HepG2 (cell line): ENCODE results near the gene AATF. TPM values are rescaled to one million over a fixed set of nuclear protein-coding genes. Genes with fewer than 3 reads are reported as not detected.
A peak's percentile ranks its signal among the peaks of the same experiment; 100 is the strongest.

Experiments
- ATAC-seq: fragments of 200-7000 bp; cut with Tn5 transposase; 3 replicates; pipeline ENCODE4 v1.9.1; 2020; ENCODE audit warnings: mild to moderate bottlenecking, moderate library complexity
- BruUV-seq: library from RNA; stranded (reverse); fragments of 400-500 nt; replicated peaks from 2 replicates; lab custom pipeline; 2021; lab: Mats Ljungman, UMichigan
- CTCF ChIA-PET: fragments of 300-600 bp; formaldehyde crosslinking; extraction: SDS; loops from one replicate; lab custom pipeline; 2021; ENCODE audit warnings: low total read pairs, inconsistent platforms, low intra/inter-chr PET ratio; lab: Yijun Ruan, JAX
- POLR2A ChIA-PET: fragments of 350-600 bp; sonication (Branson Sonifier 250); formaldehyde crosslinking; loops from one replicate; lab custom pipeline; 2020; ENCODE audit warnings: antibody characterized with exemption, inconsistent platforms; lab: Yijun Ruan, JAX
- DNase-seq: peaks from one replicate; pipeline ENCODE4 v3.0.0-alpha.2; 2015; ENCODE audit warnings: low spot score
- FAIRE-seq: peaks from 3 replicates; lab custom pipeline; 2011; peaks lifted over from hg19 to GRCh38; lab: Jason Lieb, UNC
- H2AFZ ChIP-seq: one replicate; pipeline ENCODE4 v1.6.1; 2011; ENCODE audit warnings: low read length, inconsistent platforms
- H3K27ac ChIP-seq: fragments of 300-600 bp; 3 replicates; pipeline ENCODE4 v1.8.0; 2011; ENCODE audit warnings: mixed run types, mild to moderate bottlenecking, mixed read lengths, low read length, inconsistent platforms; ENCODE audit not compliant: insufficient read depth; ENCODE audit errors: extremely low read length
- H3K27me3 ChIP-seq, 2 experiments: fragments of 200-600 bp in 1 of 2; 2 replicates in 1 of 2; 3 replicates in 1 of 2; pipeline versions ENCODE4 v1.6.0 to v1.8.0; 2011; ENCODE audit warnings: low read length in 2 of 2, mild to moderate bottlenecking in 2 of 2, moderate library complexity in 2 of 2, inconsistent platforms in 1 of 2; ENCODE audit not compliant: insufficient read depth in 2 of 2, control insufficient read depth in 1 of 2
- H3K36me3 ChIP-seq, 2 experiments: fragments of 200-600 bp in 1 of 2; replicated peaks in 1 of 2; 2 replicates in 1 of 2; 3 replicates in 1 of 2; pipeline versions ENCODE4 v1.5.1 to v1.8.0; 2011; ENCODE audit warnings: low read length in 2 of 2, inconsistent platforms in 1 of 2; ENCODE audit not compliant: insufficient read depth in 2 of 2, control insufficient read depth in 1 of 2
- H3K4me1 ChIP-seq: 2 replicates; pipeline ENCODE4 v1.5.1; 2012; ENCODE audit warnings: low read length, inconsistent platforms; ENCODE audit not compliant: insufficient read depth
- H3K4me2 ChIP-seq: 2 replicates; pipeline ENCODE4 v1.6.0; 2011; ENCODE audit warnings: low read depth, low read length, inconsistent platforms
- H3K4me3 ChIP-seq, 3 experiments: fragments of 200-600 bp in 1 of 3; sonication (generic), shearing (Covaris generic) in 1 of 3; replicated peaks in 1 of 3; 2 replicates each; pipeline ENCODE4 v1.5.1; 2011 to 2016; ENCODE audit warnings: low read length in 3 of 3, inconsistent platforms in 2 of 3, low read depth in 2 of 3, mild to moderate bottlenecking in 2 of 3, control low read depth in 1 of 3, mixed read lengths in 1 of 3; ENCODE audit not compliant: insufficient read depth in 1 of 3
- H3K79me2 ChIP-seq: one replicate; pipeline ENCODE4 v1.6.1; 2011; ENCODE audit warnings: low read length, inconsistent platforms; ENCODE audit not compliant: insufficient read depth
- H3K9ac ChIP-seq: 2 replicates; pipeline ENCODE4 v1.6.0; 2011; ENCODE audit warnings: mild to moderate bottlenecking, low read depth, low read length, inconsistent platforms; ENCODE audit not compliant: insufficient read depth
- H3K9me3 ChIP-seq: 2 replicates; pipeline ENCODE4 v1.5.1; 2012; ENCODE audit warnings: mild to moderate bottlenecking, low read length
- H4K20me1 ChIP-seq: 2 replicates; pipeline ENCODE4 v1.6.0; 2011; ENCODE audit warnings: inconsistent platforms, mild to moderate bottlenecking, low read length, moderate library complexity; ENCODE audit not compliant: insufficient read depth
- KDM5B ChIP-seq: sonication (generic); formaldehyde crosslinking; IDR thresholded peaks from 2 replicates; pipeline ENCODE4 v1.4.0; 2020; ENCODE audit warnings: missing genetic modification reagents, mild to moderate bottlenecking, borderline replicate concordance
- MAF1 ChIP-seq: sonication (generic); formaldehyde crosslinking; IDR thresholded peaks from 2 replicates; pipeline ENCODE4 v1.5.0; 2020; ENCODE audit warnings: missing genetic modification reagents, borderline replicate concordance
- MAFF ChIP-seq: IDR thresholded peaks from 2 replicates; pipeline ENCODE4 v1.6.1; 2011; ENCODE audit warnings: low read depth, low read length, improper control_type of control experiment
- MAFK ChIP-seq, 2 experiments: IDR thresholded peaks in 1 of 2; conservative IDR thresholded peaks in 1 of 2; 2 replicates each; pipeline ENCODE4 v1.6.1; 2011; ENCODE audit warnings: improper control_type of control experiment in 2 of 2, low read length in 2 of 2
- ZFP37 ChIP-seq: sonication (generic); formaldehyde crosslinking; IDR thresholded peaks from 2 replicates; pipeline ENCODE4 v1.4.0; 2020; ENCODE audit warnings: missing genetic modification reagents, borderline replicate concordance
- ZNF619 ChIP-seq: sonication (generic); formaldehyde crosslinking; IDR thresholded peaks from 2 replicates; pipeline ENCODE4 v1.4.0; 2020; ENCODE audit warnings: mild to moderate bottlenecking, missing genetic modification reagents
- ZNF672 ChIP-seq: sonication (generic); formaldehyde crosslinking; IDR thresholded peaks from 2 replicates; pipeline ENCODE4 v1.8.1; 2022; ENCODE audit warnings: missing genetic modification reagents
- ZNF883 ChIP-seq: sonication (generic); formaldehyde crosslinking; IDR thresholded peaks from 2 replicates; pipeline ENCODE4 v1.5.1; 2020; ENCODE audit warnings: mild to moderate bottlenecking, missing genetic modification reagents; ENCODE audit errors: not compliant biosample characterization
- WGBS: methylation state at CpG from one replicate; pipeline ENCODE4 v1.1.6; 2017; ENCODE audit warnings: low lambda C conversion rate; 5-methylcytosine and 5-hydroxymethylcytosine counted together
- in situ Hi-C: cut with HindIII; loops from 2 replicates; pipeline ENCODE4 v1.10.0; 2017; ENCODE audit warnings: low pct_unique_long_range_greater_than_20kb; ENCODE audit not compliant: extremely low pct_ligation_motif_present
- intact Hi-C: fragments of 100-400 bp; cut with micrococcal nuclease; formaldehyde crosslinking; loops from one replicate; pipeline ENCODE4 v1.10.0; 2022; ENCODE audit not compliant: unreplicated experiment
- polyA plus RNA-seq, 8 experiments: library from polyadenylated mRNA; depleted of rRNA in 3 of 8; stranded (reverse) in 7 of 8; unstranded in 1 of 8; fragments of >200 nt; fragmentation: Illumina TruSeq in 4 of 8; extraction: Trizol in 4 of 8; gene quantifications; 2 replicates each; pipeline versions ENCODE4 v1.2.1 to v1.2.3, GENCODE V29; 2011 to 2016; ENCODE audit warnings: low read depth in 4 of 8, missing spikeins in 1 of 8, mixed read lengths in 1 of 8; ENCODE audit not compliant: insufficient read depth in 1 of 8
- total RNA-seq, 5 experiments: library from RNA; depleted of rRNA; stranded (reverse); fragments of >200 nt; fragmentation: Illumina TruSeq; extraction: Trizol; gene quantifications; 2 replicates each; pipeline ENCODE4 v1.2.3, GENCODE V29; 2016; ENCODE audit warnings: low read depth in 1 of 5

The AATF gene
- total and polyA plus RNA-seq, 2 of the 13 experiments (the other 11 are each of a cell fraction or from before 2014, with no cell fraction given), result 9.1 to 53.3 TPM

- peak; percentile 65 to 83 for TF ChIP-seq MAFK (conservative IDR thresholded peaks at IDR 0.05 in 1 of 2, IDR thresholded peaks at IDR 0.05 in 1 of 2; ENCODE audit: low read length in 2 of 2)
- TF ChIP-seq MAFF, result peak; percentile 77
- TF ChIP-seq ZFP37, result no peak
- DNase-seq (no peak), ATAC-seq (no peak), FAIRE-seq (no peak)
- peaks cover 6% of the 10 kb centered on the region; the same call in 1 of the 2 replicates for H3K4me1 ChIP-seq
- no peak overlapping the region for H3K9ac ChIP-seq
- H3K79me2 ChIP-seq, result peaks cover 3% of the 10 kb centered on the region
- H3K27ac ChIP-seq, result no peak overlapping the region
- H3K27me3 ChIP-seq, result no peaks in the 10 kb centered on the region
- no peak overlapping the region for H3K4me3 ChIP-seq
- WGBS, result 93% methylated on average over 4 of the region's 4 CpGs
- H3K36me3 ChIP-seq, result peaks cover 4 to 17% of the 10 kb centered on the region in 2 experiments; a peak in 2 of 5 replicates
- in situ Hi-C loops, result no loop called here
- CTCF ChIA-PET, result no interaction called here
- H3K4me2 ChIP-seq, result no peak overlapping the region
- intact Hi-C loops, result no loop called here
- H3K9me3 ChIP-seq, result no peaks in the 10 kb centered on the region
- H4K20me1 ChIP-seq, result no peaks in the 10 kb centered on the region
- BruUV-seq, result TSS peak; percentile 15
- POLR2A ChIA-PET, result no interaction called here
- no peak overlapping the region for H2AFZ ChIP-seq
Observed at GRCh38 chr17:36971508-36971907, 22.8 kb downstream of the AATF start.

- no peaks in the 10 kb centered on the region for H3K27me3 ChIP-seq
- H3K9ac ChIP-seq, result no peak overlapping the region
- intact Hi-C loops (no loop called here), in situ Hi-C loops (no loop called here)
- H3K4me3 ChIP-seq, result no peak overlapping the region
- CTCF ChIA-PET, result no interaction called here
- H3K79me2 ChIP-seq, result peaks cover 3% of the 10 kb centered on the region
- DNase-seq (no peak), ATAC-seq (no peak), FAIRE-seq (no peak)
- H2AFZ ChIP-seq, result no peak overlapping the region
- H3K4me2 ChIP-seq, result no peak overlapping the region
- H3K4me1 ChIP-seq, result peaks cover 6% of the 10 kb centered on the region; the same call in 1 of the 2 replicates
- BruUV-seq, result no TSS peak
- H3K27ac ChIP-seq, result no peak overlapping the region
- POLR2A ChIA-PET, result no interaction called here
- H4K20me1 ChIP-seq, result no peaks in the 10 kb centered on the region
- H3K9me3 ChIP-seq, result no peaks in the 10 kb centered on the region
- H3K36me3 ChIP-seq, result peaks cover 4 to 14% of the 10 kb centered on the region in 2 experiments; a peak in 2 of 5 replicates
- TF ChIP-seq MAF1 (CRISPR knock-in tag), result no peak
- TF ChIP-seq KDM5B (CRISPR knock-in tag), result no peak
- TF ChIP-seq ZNF672, result no peak
- TF ChIP-seq ZNF619, result no peak
- TF ChIP-seq ZNF883 (CRISPR knock-in tag), result no peak
Observed at GRCh38 chr17:36972186-36972700, 23.5 kb downstream of the AATF start.
